GM20000 (cell line): Measurements from ENCODE around the gene DHX9.

Source experiments
- DNase-seq: peaks from one replicate; pipeline ENCODE4 v3.0.0; 2012; ENCODE audit warnings: low spot score
- TF ChIP-seq, protein P1 (sequence below): IDR thresholded peaks from 2 replicates; pipeline ENCODE4 v1.5.1; 2012; ENCODE audit warnings: mild to moderate bottlenecking, control low read depth; ENCODE audit errors: extremely low read depth, missing control alignments

The DHX9 gene

DNA sequence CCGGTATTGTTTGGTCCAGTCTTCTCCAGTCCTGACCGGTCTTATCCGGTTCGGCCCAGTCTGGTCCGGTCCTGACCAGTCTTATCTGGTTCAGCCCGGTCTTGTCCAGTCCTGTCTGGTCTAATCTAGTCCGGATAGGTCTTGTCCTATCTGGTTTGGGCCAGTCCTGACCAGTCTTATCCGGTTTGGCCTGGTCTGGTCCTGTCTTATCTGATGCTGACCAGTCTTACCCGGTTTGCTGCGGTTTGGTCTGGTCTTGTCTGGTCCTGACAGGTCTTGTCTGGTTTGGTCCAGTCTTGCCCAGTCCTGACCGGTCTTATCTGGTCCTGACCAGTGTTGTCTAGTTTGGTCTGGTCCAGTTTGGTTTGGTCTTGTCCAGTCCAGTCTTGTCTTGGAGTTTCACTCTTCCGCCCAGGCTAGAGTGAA lies 30.1 kb downstream of the DHX9 start:
- DNase-seq = no peak
- TF ChIP-seq, protein P1, sequence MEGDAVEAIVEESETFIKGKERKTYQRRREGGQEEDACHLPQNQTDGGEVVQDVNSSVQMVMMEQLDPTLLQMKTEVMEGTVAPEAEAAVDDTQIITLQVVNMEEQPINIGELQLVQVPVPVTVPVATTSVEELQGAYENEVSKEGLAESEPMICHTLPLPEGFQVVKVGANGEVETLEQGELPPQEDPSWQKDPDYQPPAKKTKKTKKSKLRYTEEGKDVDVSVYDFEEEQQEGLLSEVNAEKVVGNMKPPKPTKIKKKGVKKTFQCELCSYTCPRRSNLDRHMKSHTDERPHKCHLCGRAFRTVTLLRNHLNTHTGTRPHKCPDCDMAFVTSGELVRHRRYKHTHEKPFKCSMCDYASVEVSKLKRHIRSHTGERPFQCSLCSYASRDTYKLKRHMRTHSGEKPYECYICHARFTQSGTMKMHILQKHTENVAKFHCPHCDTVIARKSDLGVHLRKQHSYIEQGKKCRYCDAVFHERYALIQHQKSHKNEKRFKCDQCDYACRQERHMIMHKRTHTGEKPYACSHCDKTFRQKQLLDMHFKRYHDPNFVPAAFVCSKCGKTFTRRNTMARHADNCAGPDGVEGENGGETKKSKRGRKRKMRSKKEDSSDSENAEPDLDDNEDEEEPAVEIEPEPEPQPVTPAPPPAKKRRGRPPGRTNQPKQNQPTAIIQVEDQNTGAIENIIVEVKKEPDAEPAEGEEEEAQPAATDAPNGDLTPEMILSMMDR = no peak

DNA sequence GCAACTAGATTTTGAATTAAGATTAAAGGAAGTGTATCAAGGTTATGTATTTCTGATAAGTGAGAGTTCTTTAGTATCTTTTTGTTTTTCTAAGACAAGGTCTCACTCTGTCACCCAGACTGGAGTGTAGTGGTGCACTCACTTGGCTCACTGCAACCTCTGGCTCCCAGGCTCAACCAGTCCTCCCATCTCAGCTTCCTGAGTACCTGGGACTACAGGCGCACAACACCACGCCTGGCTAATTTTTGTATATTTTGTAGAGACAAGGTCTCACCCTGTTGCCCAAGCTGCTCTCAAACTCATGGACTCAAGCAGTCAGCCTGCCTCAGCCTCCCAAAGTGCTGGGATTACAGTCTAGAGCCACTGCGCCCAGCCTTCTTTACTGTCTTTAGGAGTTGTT lies 33.7 kb downstream of the DHX9 start:
- TF ChIP-seq, protein P1 = no peak
- no peak for DNase-seq

DNA sequence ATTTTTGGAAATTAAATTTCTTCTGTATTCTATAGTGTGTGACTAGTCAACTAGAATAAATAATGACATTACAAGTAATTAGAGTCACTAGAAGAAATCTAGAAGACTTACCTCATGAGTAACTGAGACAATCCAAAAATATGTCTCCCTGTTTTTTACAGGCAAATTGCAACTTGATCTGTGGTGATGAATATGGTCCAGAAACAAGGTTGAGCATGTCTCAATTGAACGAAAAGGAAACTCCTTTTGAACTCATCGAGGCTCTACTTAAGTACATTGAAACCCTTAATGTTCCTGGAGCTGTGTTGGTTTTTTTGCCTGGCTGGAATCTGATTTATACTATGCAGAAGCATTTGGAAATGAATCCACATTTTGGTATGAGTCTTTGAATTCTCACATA lies 36.7 kb downstream of the DHX9 start:
- TF ChIP-seq, protein P1 = no peak
- DNase-seq = no peak

DNA sequence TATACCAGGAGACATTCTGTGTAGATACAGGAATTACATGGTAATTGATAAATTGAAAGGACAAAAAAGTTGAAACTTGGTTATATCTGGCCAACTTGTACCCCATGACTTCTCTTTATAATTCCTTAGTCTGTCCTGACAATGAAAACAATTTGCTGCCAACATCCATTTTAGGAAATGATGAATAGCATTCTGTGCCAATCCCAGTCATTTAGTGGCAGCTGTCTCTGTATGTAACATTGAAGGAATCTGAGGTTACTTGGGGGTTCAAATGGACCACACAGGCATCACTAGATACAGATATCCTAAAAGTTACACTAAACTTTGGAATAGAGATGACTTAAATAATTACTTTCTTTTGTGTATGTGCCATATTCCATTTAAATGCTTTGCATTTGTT lies 38.2 kb downstream of the DHX9 start:
- TF ChIP-seq, protein P1 = no peak
- DNase-seq = no peak

DNA sequence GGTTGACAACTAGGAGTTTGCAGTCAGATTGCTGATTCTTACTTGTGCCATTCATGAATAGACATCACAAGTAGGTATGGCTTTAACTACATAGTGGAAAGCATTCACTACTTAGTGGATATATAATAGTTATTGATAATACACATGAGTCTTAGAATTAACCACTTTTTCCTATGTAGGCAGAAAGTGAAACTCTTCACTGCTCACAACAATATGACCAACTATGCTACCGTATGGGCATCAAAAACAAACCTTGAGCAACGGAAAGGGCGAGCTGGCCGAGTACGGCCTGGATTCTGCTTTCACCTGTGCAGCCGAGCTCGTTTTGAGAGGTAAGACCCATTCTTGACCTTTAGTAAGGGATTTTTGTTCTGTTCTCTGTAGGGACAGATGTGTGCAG lies 38.7 kb downstream of the DHX9 start:
- TF ChIP-seq, protein P1 = no peak
- no peak for DNase-seq

DNA sequence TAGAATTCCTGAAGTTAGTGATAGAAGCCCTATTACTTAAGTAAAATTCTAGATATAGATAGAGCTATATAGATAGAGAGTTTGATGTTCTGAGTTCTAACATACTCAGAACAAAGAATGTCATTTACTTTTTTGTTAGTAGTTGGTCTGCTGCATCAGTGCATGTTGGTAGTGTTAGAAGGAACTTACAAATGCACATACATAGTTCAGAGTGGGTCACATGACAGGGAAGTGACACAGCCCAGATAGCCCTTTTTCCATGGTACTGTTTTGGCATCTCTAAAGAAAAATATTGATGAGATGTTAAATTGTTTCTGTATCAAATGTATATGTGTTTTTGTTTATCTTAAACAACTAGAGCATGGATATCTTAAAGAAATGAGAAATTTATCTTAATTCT lies 45.7 kb downstream of the DHX9 start:
- DNase-seq = no peak
- TF ChIP-seq, protein P1 = no peak

DNA sequence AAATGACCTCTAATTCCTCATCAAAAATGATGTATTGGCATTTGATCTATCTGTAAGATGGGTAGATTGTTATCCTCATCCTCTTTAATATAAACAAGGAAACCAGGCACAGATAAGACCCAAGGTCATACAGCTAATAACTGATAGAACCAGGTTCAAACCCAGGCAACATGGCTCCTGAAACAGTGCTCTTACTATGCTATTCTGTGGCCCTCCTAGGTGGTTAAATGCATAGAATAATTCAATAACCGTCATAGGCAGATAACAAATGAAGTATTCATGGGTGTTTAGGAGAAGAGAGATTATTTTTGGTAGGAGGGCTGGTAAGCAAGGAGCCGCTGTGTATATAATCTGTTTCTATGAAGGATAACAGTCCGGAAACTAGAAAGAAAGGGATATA lies 46.4 kb downstream of the DHX9 start:
- no peak for DNase-seq
- TF ChIP-seq, protein P1 = no peak
